GM21717 (cell line): ENCODE data around the gene ICE1.
"Not testable (repeated sequence)": the region's sequence is repeated elsewhere in the genome, so short reads cannot be mapped to it uniquely, and the experiment has no call there.

ENCODE experiments used
- ATAC-seq: cut with Tn5 transposase; IDR thresholded peaks from one replicate; pipeline ENCODE4 v1.9.1; 2021; ENCODE audit warnings: mild to moderate bottlenecking, moderate library complexity; ENCODE audit not compliant: unreplicated experiment

Gene ICE1

GRCh38 chr5:5432020-5432707 is 9.7 kb downstream of the ICE1 start:
- ATAC-seq, result no peak

- no peak for ATAC-seq
Measured at GRCh38 chr5:5436203-5436760, 13.8 kb downstream of the ICE1 start.

DNA sequence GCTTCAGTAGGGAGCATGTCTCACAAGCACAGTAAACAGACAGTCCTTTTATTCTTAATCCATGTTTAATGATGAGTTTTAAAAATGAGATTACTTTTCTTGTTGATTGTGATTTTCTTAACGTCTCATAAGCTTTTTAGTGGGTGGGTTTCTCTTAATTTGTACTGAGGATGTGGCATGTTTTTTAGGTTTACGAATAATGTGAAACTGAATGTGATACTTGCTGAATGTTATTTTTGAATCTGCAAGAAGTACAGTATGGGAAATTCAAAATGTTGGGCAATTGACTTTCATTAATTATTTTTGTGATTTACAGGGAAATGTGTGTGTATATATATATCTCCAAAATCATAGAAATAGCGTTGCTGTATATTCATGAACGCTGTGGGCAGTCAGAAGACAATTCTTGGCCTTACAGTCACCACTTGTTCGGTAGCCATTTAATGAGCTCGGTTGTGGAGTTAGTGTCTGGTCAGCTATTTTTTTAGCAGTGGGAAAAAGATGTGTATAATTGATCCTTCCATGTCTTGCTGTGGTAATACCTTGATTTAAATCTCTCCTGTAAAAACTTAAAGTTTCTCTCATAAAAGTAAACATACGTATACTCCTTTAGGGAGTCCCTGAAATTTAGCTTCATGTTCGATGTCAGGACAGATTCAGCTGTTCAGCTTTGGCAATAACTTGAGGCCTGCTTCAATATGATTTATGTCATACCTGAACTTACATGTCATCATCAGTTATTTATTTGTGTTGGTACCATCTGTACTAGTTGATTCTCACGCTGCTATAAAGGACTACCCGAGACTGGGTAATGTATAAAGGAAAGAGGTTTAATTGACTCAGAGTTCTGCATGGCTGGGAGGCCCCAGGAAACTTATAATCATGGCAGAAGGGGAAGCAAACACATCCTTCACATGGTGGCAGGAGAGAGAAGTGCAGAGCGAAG is 15.0 kb downstream of the ICE1 start:
- no peak for ATAC-seq

GRCh38 chr5:5451863-5452262 is 29.4 kb downstream of the ICE1 start:
- no peak for ATAC-seq

GRCh38 chr5:5453131-5453530 is 30.7 kb downstream of the ICE1 start:
- ATAC-seq, result no peak

GRCh38 chr5:5454391-5454790 is 31.9 kb downstream of the ICE1 start:
- no peak for ATAC-seq

- no peak for ATAC-seq
Measured at GRCh38 chr5:5456858-5457257, 34.4 kb downstream of the ICE1 start.

DNA sequence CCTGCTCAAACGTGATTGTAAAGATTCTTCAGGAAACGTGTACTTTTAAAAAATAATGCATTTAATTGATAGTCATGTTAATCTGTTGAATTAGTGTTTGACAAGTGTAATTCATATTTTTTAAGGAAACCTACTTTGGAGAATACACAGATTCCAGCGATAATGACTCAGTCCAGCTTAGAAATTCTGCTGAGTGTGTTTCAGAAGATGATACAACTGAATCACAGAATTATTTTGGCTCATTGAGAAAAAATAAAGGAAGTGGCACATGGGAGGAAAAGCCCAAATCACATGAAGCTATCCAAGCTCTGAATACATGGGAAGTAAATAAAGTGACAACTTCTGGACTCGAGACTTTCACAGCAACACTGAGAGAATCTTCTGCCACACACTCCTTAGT is 37.8 kb downstream of the ICE1 start:
- no peak for ATAC-seq

- ATAC-seq, result no peak
Measured at GRCh38 chr5:5461012-5461411, 38.5 kb downstream of the ICE1 start.

- ATAC-seq, result no peak
Measured at GRCh38 chr5:5464036-5464715, 41.7 kb downstream of the ICE1 start.

DNA sequence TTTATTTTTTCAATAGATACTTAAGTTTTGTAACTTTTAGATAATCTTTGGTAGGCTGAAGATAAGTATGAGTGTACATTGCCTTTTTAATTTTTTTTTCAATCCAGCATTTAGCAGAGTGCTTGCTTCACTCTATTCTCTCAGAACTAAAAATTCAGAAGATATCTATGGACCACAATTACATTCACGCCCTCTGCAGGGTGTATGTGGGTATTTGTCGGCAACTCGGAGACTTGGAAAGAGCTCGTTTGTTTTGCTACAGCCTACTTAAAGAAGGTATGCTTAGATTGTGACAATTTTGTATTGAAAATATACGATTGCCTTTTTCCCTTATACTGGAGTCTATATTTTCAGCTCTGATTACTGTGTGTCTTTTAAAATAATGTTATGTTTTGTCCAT is 43.8 kb downstream of the ICE1 start:
- no peak for ATAC-seq

DNA sequence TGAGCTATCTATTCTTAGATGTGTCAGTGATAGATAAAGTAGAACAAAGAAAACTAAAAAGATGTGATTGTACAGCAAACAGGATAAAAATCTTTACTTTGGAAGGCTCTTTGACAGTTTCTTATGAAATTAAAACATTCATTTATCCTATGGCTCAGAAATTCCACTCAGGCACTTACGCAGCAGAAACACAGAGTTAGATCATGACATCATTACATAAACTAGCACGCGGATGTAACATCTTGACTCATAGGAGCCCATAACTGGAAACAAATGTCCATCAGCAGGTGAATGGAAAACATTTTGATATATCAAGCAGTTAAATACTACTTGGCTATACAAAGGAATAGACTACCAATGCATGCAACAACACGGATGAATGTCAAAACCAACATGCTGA is 45.3 kb downstream of the ICE1 start:
- no peak for ATAC-seq

GRCh38 chr5:5470933-5471332 is 48.5 kb downstream of the ICE1 start:
- no peak for ATAC-seq

DNA sequence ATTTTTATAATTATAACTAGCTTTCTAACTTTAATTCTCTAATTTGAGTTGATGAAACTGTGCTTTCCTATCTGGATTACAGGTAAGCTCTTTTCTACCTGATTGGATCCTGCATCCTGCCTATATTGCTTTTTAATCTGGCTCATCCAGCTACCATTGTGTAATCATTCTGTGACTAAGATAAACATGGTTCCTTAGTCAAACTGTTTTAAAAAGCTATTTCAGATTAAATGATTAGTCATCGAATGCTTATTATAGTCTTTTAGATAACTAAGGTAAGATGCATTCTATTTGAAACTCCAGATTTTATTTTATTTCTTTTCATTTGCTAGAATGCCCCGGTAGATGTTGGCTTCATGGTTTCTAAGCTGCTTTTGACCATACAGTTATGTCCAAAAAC is 50.7 kb downstream of the ICE1 start:
- no peak for ATAC-seq

DNA sequence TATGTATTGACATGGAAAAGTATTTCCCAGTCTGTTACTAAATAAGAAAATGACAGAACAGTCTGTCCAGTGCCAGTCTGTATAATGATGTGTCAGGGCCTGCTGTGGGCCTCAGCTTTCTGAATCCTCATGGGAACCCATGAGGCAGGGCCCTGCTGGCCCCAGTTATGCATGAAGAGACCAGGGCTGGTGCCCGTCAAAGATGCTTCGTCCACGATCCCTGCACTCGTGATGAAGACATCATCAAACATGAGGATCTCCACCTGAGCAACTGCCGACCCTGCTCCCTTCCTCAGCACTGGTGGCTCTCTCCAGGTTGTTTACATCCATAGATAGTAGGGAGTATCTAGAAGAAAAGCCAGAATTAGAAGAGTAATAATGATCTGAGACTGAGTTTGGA is 52.5 kb downstream of the ICE1 start:
- ATAC-seq, result no peak

- no peak for ATAC-seq
Measured at GRCh38 chr5:5475975-5476374, 53.5 kb downstream of the ICE1 start.

- not testable (repeated sequence) for ATAC-seq
Measured at GRCh38 chr5:5479578-5479977, 57.1 kb downstream of the ICE1 start.

- ATAC-seq, result no peak
Measured at GRCh38 chr5:5480481-5481111, 58.1 kb downstream of the ICE1 start.

DNA sequence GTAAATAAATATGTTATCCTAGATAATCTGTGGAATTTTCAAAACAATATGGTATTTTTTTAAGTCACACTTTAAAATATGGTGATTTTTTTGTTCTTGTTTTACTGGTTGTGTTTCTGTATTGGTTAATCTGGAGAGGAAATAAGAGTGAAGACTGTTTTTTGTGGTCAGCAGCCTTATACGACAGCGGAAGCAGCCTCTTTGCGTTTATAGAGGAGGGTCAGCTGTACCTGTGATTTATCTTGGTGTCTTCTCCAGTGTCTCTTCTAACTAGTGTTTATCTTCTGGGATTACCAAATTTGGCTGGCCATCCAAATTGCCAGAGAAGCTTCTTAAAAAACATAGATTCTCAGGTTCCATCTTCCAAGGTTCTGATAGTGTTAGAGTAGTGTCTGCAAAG is 58.7 kb downstream of the ICE1 start:
- no peak for ATAC-seq

- ATAC-seq, result no peak
Measured at GRCh38 chr5:5481633-5482032, 59.2 kb downstream of the ICE1 start.

DNA sequence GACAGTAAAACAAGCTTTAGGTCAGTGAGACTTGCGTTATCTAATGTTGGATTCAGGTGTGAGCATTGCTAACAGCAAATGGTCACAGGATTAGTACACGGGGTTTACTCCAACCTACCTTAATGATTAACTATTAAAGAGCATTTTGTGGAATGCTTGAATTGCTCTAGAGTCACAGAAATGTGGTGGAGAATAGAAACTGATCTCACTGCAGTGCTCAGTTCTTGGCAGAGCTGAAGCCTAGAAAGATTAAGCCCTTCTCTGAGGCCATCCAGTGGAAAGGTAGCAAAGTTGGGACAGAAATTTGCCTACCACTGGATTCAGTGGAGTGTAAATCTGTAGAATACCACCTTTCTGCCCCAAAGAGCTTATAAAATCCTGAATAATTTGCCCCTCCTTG is 60.9 kb downstream of the ICE1 start:
- ATAC-seq, result no peak
